Liver (tissue), 9 donors: ENCODE measurements around the gene TOR1AIP2. TPM values are rescaled to one million over a fixed set of nuclear protein-coding genes. Genes with fewer than 3 reads are reported as not detected.

Experiments
- DNase-seq: peaks from one replicate; pipeline ENCODE4 v3.0.0-alpha.2; 2017; ENCODE audit warnings: low spot score
- H3K27ac ChIP-seq, 2 donors: one replicate each; pipeline ENCODE4 v1.7.0; 2013; ENCODE audit warnings: inconsistent platforms in 2 of 2, low read length in 2 of 2, control low read depth in 1 of 2, low read depth in 1 of 2, mild to moderate bottlenecking in 1 of 2
- H3K27me3 ChIP-seq, 4 donors: one replicate each; pipeline versions ENCODE4 v1.6.1 to v1.7.0; 2013; ENCODE audit warnings: low read length in 3 of 4, inconsistent platforms in 1 of 4, mild to moderate bottlenecking in 1 of 4, moderate library complexity in 1 of 4; ENCODE audit not compliant: control insufficient read depth in 4 of 4, insufficient read depth in 4 of 4
- H3K36me3 ChIP-seq, 4 donors: one replicate each; pipeline versions ENCODE4 v1.6.1 to v1.7.0; 2013; ENCODE audit warnings: low read length in 3 of 4, mild to moderate bottlenecking in 3 of 4, low read depth in 1 of 4, moderate library complexity in 1 of 4; ENCODE audit not compliant: control insufficient read depth in 4 of 4, insufficient read depth in 3 of 4
- H3K4me1 ChIP-seq, 4 donors: one replicate each; pipeline versions ENCODE4 v1.6.1 to v1.7.0; 2013; ENCODE audit warnings: low read length in 3 of 4, mild to moderate bottlenecking in 3 of 4, moderate library complexity in 1 of 4; ENCODE audit not compliant: control insufficient read depth in 4 of 4, insufficient read depth in 4 of 4
- H3K4me3 ChIP-seq, 3 donors: one replicate each; pipeline versions ENCODE4 v1.6.1 to v1.7.0; 2013; ENCODE audit warnings: low read length in 3 of 3, control low read depth in 1 of 3, low read depth in 1 of 3, mild to moderate bottlenecking in 1 of 3
- H3K9ac ChIP-seq, 2 donors: one replicate each; pipeline ENCODE4 v1.7.0; 2013; ENCODE audit warnings: low read length in 2 of 2, mild to moderate bottlenecking in 2 of 2, moderate library complexity in 2 of 2, control low read depth in 1 of 2, low read depth in 1 of 2
- H3K9me3 ChIP-seq, 4 donors: one replicate each; pipeline versions ENCODE4 v1.6.1 to v1.7.0; 2013; ENCODE audit warnings: low read length in 3 of 4; ENCODE audit not compliant: control insufficient read depth in 4 of 4
- EGR1 ChIP-seq, 2 donors: IDR thresholded peaks; 2 replicates each; pipeline ENCODE4 v1.6.1; 2016 to 2018; ENCODE audit warnings: antibody characterized with exemption in 2 of 2, low read depth in 2 of 2
- FOXA1 ChIP-seq: IDR thresholded peaks from 2 replicates; pipeline ENCODE4 v1.6.1; 2016; ENCODE audit warnings: antibody characterized with exemption
- FOXA2 ChIP-seq: IDR thresholded peaks from 2 replicates; pipeline ENCODE4 v1.6.1; 2016; ENCODE audit warnings: antibody characterized with exemption
- HNF4A ChIP-seq, 2 donors: conservative IDR thresholded peaks; 2 replicates each; pipeline ENCODE4 v1.6.1; 2016; ENCODE audit warnings: antibody characterized with exemption in 2 of 2, mild to moderate bottlenecking in 2 of 2
- JUND ChIP-seq, 2 donors: IDR thresholded peaks; 2 replicates each; pipeline ENCODE4 v1.6.1; 2016; ENCODE audit warnings: antibody characterized with exemption in 2 of 2
- NR2F2 ChIP-seq: IDR thresholded peaks from 2 replicates; pipeline ENCODE4 v1.6.1; 2016; ENCODE audit warnings: antibody characterized with exemption
- RAD21 ChIP-seq, 2 donors: IDR thresholded peaks; 2 replicates each; pipeline ENCODE4 v1.6.1; 2016; ENCODE audit warnings: antibody characterized with exemption in 2 of 2, mild to moderate bottlenecking in 2 of 2
- RXRA ChIP-seq, 2 donors: IDR thresholded peaks; 2 replicates each; pipeline ENCODE4 v1.6.1; 2017 to 2018; ENCODE audit warnings: antibody characterized with exemption in 2 of 2, mild to moderate bottlenecking in 1 of 2
- SP1 ChIP-seq: IDR thresholded peaks from 2 replicates; pipeline ENCODE4 v1.6.1; 2018; ENCODE audit warnings: antibody characterized with exemption, mild to moderate bottlenecking
- TAF1 ChIP-seq: conservative IDR thresholded peaks from 2 replicates; pipeline ENCODE4 v1.6.1; 2016; ENCODE audit warnings: antibody characterized with exemption, mild to moderate bottlenecking
- YY1 ChIP-seq: IDR thresholded peaks from 2 replicates; pipeline ENCODE4 v1.6.1; 2016; ENCODE audit warnings: antibody characterized with exemption, mild to moderate bottlenecking
- WGBS: extraction: QIAGEN DNeasy Blood & Tissue Kit; methylation state at CpG from one replicate; pipeline ENCODE4 v1.1.7; 2013; 5-methylcytosine and 5-hydroxymethylcytosine counted together
- polyA plus RNA-seq, 2 donors: library from polyadenylated mRNA; stranded (reverse) in 1 of 2; unstranded in 1 of 2; fragments of 200-250 nt in 1 of 2; fragments of >200 nt in 1 of 2; fragmentation: Nextera tagmentation in 1 of 2; extraction: Ambion mirVana in 1 of 2; gene quantifications; one replicate each; pipeline versions ENCODE4 v1.2.1 to v1.2.3, GENCODE V29; 2013 to 2015
- total RNA-seq, 2 donors: library from RNA; depleted of rRNA; stranded (reverse); fragments of >200 nt; gene quantifications; one replicate each; pipeline ENCODE4 v1.2.3, GENCODE V29; 2014
- TF ChIP-seq, protein P1 (sequence below): IDR thresholded peaks from 2 replicates; pipeline ENCODE4 v1.6.1; 2016; ENCODE audit warnings: antibody characterized with exemption, mild to moderate bottlenecking
- TF ChIP-seq, protein P2 (sequence below): fragments of 150-350 bp; IDR thresholded peaks from 2 replicates; pipeline ENCODE4 v1.5.1; 2017; ENCODE audit warnings: improper control_type of control experiment, low read depth, low read length; ENCODE audit not compliant: missing input control
- TF ChIP-seq, protein P3 (sequence below): IDR thresholded peaks from 2 replicates; pipeline ENCODE4 v1.6.1; 2016; ENCODE audit warnings: antibody characterized with exemption
- TF ChIP-seq, protein P4 (sequence below): IDR thresholded peaks from 2 replicates; pipeline ENCODE4 v1.6.1; 2016; ENCODE audit warnings: antibody characterized with exemption
- TF ChIP-seq, protein P5 (sequence below): IDR thresholded peaks from 2 replicates; pipeline ENCODE4 v1.6.1; 2016; ENCODE audit warnings: antibody characterized with exemption
- donor health status: healthy.
- donor health status: healthy.
- donor health status: healthy.
- donor health status: healthy.
- donor health status: healthy.

TOR1AIP2 gene
- total and polyA plus RNA-seq, 4 donors = 12.7 to 124 (median 38.6) TPM

DNA sequence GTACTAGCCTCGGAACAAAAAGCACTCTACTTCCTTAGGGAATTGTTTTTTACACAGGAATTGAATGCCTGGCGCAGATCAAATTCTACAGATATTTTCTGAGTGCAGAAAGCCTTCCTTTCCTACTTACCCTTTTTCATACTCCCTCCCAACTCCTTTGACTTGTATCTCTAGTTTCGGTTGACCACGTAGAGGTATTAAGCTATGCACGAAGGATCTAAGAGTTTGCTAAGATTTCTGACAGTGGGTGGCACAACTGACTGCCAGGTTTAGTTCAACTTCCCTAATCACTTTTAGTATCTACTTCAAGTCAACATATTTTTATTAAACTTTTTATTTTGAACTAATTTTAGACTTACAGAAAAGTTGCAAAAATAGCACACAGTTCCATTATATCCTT lies 5.0 kb downstream of the TOR1AIP2 start:
- Histone ChIP-seq H3K9ac (peak overlapping the region in 1 of 2 donors; percentile 19), H3K27me3 (no peaks in the 10 kb centered on the region), H3K4me3 (no peak overlapping the region), H3K4me1 (peaks cover 7 to 32% (median 29%) of the 10 kb centered on the region in 4 donors), H3K27ac (peak overlapping the region; percentile 79 to 82), H3K36me3 (peaks cover 2 to 23% (median 5%) of the 10 kb centered on the region in 4 donors), H3K9me3 (no peaks in the 10 kb centered on the region)
- DNase-seq = no peak
- WGBS = 84% methylated on average over 5 of the region's 5 CpGs
- TF ChIP-seq, protein P1, sequence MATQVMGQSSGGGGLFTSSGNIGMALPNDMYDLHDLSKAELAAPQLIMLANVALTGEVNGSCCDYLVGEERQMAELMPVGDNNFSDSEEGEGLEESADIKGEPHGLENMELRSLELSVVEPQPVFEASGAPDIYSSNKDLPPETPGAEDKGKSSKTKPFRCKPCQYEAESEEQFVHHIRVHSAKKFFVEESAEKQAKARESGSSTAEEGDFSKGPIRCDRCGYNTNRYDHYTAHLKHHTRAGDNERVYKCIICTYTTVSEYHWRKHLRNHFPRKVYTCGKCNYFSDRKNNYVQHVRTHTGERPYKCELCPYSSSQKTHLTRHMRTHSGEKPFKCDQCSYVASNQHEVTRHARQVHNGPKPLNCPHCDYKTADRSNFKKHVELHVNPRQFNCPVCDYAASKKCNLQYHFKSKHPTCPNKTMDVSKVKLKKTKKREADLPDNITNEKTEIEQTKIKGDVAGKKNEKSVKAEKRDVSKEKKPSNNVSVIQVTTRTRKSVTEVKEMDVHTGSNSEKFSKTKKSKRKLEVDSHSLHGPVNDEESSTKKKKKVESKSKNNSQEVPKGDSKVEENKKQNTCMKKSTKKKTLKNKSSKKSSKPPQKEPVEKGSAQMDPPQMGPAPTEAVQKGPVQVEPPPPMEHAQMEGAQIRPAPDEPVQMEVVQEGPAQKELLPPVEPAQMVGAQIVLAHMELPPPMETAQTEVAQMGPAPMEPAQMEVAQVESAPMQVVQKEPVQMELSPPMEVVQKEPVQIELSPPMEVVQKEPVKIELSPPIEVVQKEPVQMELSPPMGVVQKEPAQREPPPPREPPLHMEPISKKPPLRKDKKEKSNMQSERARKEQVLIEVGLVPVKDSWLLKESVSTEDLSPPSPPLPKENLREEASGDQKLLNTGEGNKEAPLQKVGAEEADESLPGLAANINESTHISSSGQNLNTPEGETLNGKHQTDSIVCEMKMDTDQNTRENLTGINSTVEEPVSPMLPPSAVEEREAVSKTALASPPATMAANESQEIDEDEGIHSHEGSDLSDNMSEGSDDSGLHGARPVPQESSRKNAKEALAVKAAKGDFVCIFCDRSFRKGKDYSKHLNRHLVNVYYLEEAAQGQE = no peak
- TF ChIP-seq RXRA (IDR thresholded peaks at IDR 0.05) (no peak), RAD21 (IDR thresholded peaks at IDR 0.05) (no peak), NR2F2 (no peak), FOXA2 (no peak), FOXA1 (no peak), SP1 (no peak), EGR1 (IDR thresholded peaks at IDR 0.05; ENCODE audit: low read depth in 2 of 2) (no peak), TAF1 (no peak), YY1 (no peak)
- TF ChIP-seq, protein P2, sequence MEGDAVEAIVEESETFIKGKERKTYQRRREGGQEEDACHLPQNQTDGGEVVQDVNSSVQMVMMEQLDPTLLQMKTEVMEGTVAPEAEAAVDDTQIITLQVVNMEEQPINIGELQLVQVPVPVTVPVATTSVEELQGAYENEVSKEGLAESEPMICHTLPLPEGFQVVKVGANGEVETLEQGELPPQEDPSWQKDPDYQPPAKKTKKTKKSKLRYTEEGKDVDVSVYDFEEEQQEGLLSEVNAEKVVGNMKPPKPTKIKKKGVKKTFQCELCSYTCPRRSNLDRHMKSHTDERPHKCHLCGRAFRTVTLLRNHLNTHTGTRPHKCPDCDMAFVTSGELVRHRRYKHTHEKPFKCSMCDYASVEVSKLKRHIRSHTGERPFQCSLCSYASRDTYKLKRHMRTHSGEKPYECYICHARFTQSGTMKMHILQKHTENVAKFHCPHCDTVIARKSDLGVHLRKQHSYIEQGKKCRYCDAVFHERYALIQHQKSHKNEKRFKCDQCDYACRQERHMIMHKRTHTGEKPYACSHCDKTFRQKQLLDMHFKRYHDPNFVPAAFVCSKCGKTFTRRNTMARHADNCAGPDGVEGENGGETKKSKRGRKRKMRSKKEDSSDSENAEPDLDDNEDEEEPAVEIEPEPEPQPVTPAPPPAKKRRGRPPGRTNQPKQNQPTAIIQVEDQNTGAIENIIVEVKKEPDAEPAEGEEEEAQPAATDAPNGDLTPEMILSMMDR = no peak
- TF ChIP-seq, protein P3, sequence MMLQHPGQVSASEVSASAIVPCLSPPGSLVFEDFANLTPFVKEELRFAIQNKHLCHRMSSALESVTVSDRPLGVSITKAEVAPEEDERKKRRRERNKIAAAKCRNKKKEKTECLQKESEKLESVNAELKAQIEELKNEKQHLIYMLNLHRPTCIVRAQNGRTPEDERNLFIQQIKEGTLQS = no peak
- TF ChIP-seq, protein P4, sequence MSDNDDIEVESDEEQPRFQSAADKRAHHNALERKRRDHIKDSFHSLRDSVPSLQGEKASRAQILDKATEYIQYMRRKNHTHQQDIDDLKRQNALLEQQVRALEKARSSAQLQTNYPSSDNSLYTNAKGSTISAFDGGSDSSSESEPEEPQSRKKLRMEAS = no peak

DNA sequence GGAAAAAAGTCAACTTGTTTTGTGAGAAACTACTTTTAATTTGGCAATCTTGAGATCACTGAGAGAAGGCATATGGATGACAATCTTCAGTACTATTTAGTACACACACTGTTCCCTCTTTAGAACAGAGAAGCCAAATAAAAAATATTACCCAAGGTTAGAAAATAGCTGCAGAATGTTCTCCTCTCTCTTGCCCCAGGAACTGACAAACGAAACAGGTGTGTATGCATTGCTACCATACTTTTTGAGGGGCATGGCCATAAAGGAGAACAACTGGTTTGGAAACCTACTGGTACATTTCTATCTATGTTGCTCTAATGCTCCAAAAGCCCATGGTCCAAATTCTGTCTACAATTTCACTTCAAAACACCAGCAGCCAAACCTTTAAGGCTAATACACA lies 5.7 kb downstream of the TOR1AIP2 start:
- Histone ChIP-seq H3K9me3 (no peaks in the 10 kb centered on the region), H3K9ac (no peak overlapping the region), H3K27ac (peak overlapping the region in 1 of 2 donors; percentile 37), H3K4me3 (no peak overlapping the region), H3K36me3 (peaks cover 4 to 23% (median 8%) of the 10 kb centered on the region in 4 donors), H3K4me1 (peaks cover 7 to 32% (median 29%) of the 10 kb centered on the region in 4 donors), H3K27me3 (no peaks in the 10 kb centered on the region)
- WGBS = 57% methylated on average over 1 of the region's 1 CpG
- no peak for DNase-seq
- TF ChIP-seq, protein P5, sequence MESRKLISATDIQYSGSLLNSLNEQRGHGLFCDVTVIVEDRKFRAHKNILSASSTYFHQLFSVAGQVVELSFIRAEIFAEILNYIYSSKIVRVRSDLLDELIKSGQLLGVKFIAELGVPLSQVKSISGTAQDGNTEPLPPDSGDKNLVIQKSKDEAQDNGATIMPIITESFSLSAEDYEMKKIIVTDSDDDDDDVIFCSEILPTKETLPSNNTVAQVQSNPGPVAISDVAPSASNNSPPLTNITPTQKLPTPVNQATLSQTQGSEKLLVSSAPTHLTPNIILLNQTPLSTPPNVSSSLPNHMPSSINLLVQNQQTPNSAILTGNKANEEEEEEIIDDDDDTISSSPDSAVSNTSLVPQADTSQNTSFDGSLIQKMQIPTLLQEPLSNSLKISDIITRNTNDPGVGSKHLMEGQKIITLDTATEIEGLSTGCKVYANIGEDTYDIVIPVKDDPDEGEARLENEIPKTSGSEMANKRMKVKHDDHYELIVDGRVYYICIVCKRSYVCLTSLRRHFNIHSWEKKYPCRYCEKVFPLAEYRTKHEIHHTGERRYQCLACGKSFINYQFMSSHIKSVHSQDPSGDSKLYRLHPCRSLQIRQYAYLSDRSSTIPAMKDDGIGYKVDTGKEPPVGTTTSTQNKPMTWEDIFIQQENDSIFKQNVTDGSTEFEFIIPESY = no peak
- TF ChIP-seq SP1 = no peak
- TF ChIP-seq RXRA (IDR thresholded peaks at IDR 0.05) = no peak
- no peak for TF ChIP-seq TAF1
- TF ChIP-seq, protein P3 = no peak
- TF ChIP-seq EGR1 (IDR thresholded peaks at IDR 0.05; ENCODE audit: low read depth in 2 of 2) = no peak
- no peak for TF ChIP-seq FOXA2
- no peak for TF ChIP-seq HNF4A (conservative IDR thresholded peaks at IDR 0.05)
- no peak for TF ChIP-seq JUND (IDR thresholded peaks at IDR 0.05)
- TF ChIP-seq NR2F2 = no peak
- TF ChIP-seq, protein P2 = no peak
- TF ChIP-seq, protein P4 = no peak
